ENCODE measurements around the gene KCNQ1.

Gene KCNQ1

DNA sequence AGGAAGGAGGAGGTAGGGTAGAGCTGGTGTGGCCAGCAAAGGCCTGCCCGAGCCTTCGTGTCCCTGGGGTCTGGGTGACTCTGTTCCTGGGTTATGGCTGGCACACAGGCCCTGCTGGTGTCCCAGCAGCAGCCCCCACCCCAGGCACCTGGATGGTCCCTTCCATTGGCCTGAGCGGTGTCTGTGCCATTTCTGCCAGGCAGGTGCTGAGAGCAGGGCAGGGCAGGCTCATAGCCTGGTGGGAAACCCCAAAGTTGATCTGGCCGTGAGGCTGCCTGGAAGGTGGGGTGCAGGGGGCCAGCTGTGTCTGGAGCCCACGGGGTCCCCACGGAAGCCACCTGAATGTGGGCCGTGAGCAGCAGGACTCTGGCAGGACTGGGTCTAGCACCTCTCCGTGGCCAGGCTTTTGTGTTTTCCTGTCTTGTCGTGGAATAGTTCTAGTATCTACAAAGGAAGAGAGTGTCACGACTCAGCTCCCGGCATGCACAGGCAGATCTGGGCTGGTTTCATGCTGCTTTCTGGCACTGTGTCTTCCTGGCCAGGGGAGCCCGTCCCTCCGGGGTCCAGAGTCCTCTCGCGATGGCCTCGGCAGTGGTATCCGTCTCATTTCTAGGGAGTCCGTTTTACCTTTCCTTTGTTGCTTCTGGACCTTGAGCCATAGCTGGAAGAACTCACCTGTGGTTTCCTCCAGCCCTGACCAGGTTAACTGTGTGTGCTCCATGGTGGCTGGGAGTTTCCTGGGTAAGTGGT is 83.7 kb downstream of the KCNQ1 start:
- TF ChIP-seq, protein P1, sequence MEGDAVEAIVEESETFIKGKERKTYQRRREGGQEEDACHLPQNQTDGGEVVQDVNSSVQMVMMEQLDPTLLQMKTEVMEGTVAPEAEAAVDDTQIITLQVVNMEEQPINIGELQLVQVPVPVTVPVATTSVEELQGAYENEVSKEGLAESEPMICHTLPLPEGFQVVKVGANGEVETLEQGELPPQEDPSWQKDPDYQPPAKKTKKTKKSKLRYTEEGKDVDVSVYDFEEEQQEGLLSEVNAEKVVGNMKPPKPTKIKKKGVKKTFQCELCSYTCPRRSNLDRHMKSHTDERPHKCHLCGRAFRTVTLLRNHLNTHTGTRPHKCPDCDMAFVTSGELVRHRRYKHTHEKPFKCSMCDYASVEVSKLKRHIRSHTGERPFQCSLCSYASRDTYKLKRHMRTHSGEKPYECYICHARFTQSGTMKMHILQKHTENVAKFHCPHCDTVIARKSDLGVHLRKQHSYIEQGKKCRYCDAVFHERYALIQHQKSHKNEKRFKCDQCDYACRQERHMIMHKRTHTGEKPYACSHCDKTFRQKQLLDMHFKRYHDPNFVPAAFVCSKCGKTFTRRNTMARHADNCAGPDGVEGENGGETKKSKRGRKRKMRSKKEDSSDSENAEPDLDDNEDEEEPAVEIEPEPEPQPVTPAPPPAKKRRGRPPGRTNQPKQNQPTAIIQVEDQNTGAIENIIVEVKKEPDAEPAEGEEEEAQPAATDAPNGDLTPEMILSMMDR (IDR thresholded peaks at IDR 0.05; ENCODE audit: insufficient read depth, low read depth, low read length, missing control alignments), result no peak
- no peak overlapping the region for H3K4me3 ChIP-seq (ENCODE audit: low read length)
- peak; percentile 22 for DNase-seq (ENCODE audit: low read depth)

DNA sequence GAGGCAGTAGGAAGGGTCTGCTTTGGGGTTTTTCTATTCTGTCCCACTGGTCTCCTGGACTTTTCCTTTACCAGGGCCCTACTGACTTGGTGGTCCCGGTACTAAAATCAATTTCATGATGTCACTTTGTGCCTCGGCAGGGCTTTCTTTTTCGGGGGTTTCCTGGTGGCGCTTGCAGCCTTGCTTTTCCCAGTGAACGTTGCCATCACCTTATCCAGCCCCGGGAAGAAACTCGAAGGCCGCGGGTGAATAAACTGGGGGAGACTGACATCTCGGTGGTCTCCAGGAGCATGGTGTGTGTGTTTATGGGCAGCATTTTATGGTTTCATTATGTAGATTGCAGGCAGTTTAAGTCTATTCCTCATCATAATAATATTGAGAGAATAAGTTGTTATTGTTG is 84.4 kb downstream of the KCNQ1 start:
- no peak overlapping the region for H3K4me3 ChIP-seq (ENCODE audit: low read length)
- no peak for DNase-seq (ENCODE audit: low read depth)
- TF ChIP-seq, protein P1 (IDR thresholded peaks at IDR 0.05; ENCODE audit: insufficient read depth, low read depth, low read length, missing control alignments), result no peak

DNA sequence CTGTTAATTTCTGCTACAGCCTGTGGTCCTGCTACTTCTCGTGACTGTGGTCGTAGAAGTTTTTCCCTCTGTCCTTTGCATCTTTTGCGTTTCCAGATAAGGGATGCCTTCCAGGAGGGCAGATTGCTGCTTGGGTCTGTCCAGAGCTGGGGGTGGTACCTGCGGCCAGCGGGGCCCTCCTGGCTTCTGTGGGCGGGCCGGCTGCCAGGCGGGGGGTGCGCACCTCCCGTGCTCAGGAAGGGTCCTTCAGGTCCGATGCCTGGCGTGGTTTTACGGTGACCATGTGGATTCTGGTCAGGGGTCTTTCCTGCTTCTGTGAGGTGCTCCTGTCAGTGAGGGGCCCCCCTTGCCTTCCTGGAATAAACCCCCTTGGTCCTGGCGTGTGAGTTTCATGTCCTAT is 84.8 kb downstream of the KCNQ1 start:
- TF ChIP-seq, protein P1 (IDR thresholded peaks at IDR 0.05; ENCODE audit: insufficient read depth, low read depth, low read length, missing control alignments), result no peak
- DNase-seq (ENCODE audit: low read depth), result no peak
- H3K4me3 ChIP-seq (ENCODE audit: low read length), result no peak overlapping the region

DNA sequence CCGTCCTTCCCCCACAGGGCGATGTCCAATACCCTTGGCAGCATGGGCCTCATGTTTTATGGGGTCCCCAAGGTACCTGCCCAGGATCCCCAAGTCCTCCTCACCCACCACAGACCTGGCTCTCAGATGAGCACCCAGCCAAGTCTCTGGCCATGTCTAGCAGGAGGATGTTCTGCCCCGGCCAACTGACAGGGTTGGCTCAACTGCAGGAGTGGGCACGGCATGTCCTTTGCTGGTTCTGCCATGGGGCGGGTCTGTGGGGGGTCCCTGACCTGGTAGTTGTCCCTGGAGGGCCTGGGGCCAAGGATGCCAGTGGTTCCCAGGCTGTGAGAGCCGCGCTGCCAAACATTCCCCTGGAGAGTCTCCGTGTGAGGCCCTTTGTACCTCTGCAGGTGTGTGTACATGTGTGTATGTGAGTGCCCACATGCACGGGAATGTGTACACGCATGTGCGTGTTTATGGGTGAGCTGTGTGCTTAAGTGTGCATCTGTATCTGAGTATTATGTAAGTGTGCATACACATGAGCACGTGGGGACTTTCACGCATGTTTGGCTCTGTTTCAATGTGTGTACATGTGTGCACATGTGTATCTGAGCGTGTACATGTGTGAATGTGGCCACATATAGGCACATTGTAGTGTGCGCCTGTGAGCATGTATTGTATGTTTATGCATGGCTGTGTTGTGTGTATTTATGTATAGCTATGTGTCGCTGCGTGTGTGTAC is 85.5 kb downstream of the KCNQ1 start:
- DNase-seq (ENCODE audit: low read depth), result no peak
- H3K4me3 ChIP-seq (ENCODE audit: low read length), result no peak overlapping the region
- TF ChIP-seq, protein P1 (IDR thresholded peaks at IDR 0.05; ENCODE audit: insufficient read depth, low read depth, low read length, missing control alignments), result no peak

DNA sequence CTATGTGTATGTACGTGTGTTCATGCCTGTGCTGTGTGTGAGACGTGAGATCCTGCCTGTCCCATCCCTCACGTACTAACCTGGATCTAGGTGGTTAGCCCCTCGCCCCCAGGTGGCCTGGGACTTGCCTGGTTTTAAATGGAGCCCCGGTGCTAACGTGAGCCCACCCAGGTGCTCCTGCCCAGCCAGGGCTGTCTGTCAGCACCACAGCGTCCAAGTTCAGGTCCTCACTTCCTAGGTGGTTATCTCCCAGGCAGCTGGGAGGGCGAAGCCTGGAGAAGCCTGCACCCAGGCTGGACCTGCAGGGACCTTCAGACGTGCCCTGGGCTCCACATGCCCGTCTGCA is 86.0 kb downstream of the KCNQ1 start:
- no peak overlapping the region for H3K4me3 ChIP-seq (ENCODE audit: low read length)
- no peak for DNase-seq (ENCODE audit: low read depth)
- TF ChIP-seq, protein P1 (IDR thresholded peaks at IDR 0.05; ENCODE audit: insufficient read depth, low read depth, low read length, missing control alignments), result no peak

DNA sequence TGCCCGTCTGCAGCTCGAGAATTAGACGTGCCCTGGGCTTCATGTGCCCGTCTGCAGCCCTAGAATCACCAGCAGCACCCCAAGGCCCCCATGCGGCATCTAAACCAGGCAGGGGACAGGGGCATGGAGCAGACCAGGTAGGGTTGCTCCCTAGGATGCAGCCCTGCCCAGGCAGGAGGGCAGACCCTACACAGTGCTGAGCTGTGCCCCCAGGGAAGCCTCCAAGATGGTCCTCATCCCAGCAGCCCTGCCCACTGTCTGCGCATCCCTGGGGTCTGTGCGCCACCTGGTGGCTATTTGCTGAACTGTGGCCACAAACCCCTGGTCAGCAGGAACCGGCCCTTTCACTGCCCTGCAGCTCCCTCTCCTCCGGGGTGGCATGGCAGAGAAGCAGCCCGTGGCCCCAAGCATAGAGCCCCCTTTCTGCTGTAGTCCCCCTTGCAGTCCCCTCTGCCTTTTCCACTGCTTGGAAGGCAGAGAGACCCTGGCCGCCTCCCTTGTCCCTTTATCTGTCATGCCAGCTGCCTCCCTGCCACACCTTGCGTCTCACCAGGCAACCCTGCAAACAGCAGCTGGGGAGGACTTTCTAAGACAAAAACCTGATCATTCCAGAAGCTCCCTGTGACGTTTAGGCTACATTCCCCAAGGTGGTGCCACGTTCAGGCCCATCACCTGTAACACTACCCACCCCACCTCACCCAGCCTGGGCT is 86.6 kb downstream of the KCNQ1 start:
- H3K4me3 ChIP-seq (ENCODE audit: low read length), result no peak overlapping the region
- TF ChIP-seq, protein P1 (IDR thresholded peaks at IDR 0.05; ENCODE audit: insufficient read depth, low read depth, low read length, missing control alignments), result peak; percentile 91

More for the DNA sequence above, 86.6 kb downstream of the KCNQ1 start:
- DNase-seq (ENCODE audit: low read depth), result peak; percentile 34

All from epithelial cell of esophagus (primary cell).